Hepatocyte (in vitro differentiated cells): ENCODE data around the gene CEP170B. TPM values are rescaled to one million over a fixed set of nuclear protein-coding genes. Genes with fewer than 3 reads are reported as not detected.
"Not testable (repeated sequence)": the region's sequence is repeated elsewhere in the genome, so short reads cannot be mapped to it uniquely, and the experiment has no call there.

Experiments
- DNase-seq: peaks from one replicate; pipeline ENCODE4 v3.0.0-alpha.2; 2016; ENCODE audit warnings: low spot score
- H2AFZ ChIP-seq: fragments of 200-600 bp; sonication (generic); 2 replicates; pipeline ENCODE4 v1.6.0; 2016; ENCODE audit warnings: antibody characterized with exemption, mild to moderate bottlenecking
- H3K27ac ChIP-seq: fragments of 200-600 bp; sonication (generic); 2 replicates; pipeline ENCODE4 v1.5.1; 2016; ENCODE audit warnings: mild to moderate bottlenecking
- H3K27me3 ChIP-seq: fragments of 200-600 bp; sonication (generic); 2 replicates; pipeline ENCODE4 v1.6.1; 2016
- H3K36me3 ChIP-seq: fragments of 200-600 bp; sonication (generic); replicated peaks from 2 replicates; pipeline ENCODE4 v1.5.1; 2016; ENCODE audit warnings: low read depth; ENCODE audit not compliant: insufficient read depth
- H3K4me1 ChIP-seq: fragments of 200-600 bp; sonication (generic); 2 replicates; pipeline ENCODE4 v1.5.1; 2016; ENCODE audit warnings: mild to moderate bottlenecking, moderate library complexity; ENCODE audit not compliant: insufficient read depth
- H3K4me2 ChIP-seq: fragments of 200-600 bp; sonication (generic); 2 replicates; pipeline ENCODE4 v1.6.0; 2016
- H3K4me3 ChIP-seq: fragments of 200-600 bp; sonication (generic); 2 replicates; pipeline ENCODE4 v1.5.1; 2016; ENCODE audit warnings: mild to moderate bottlenecking
- H3K79me2 ChIP-seq: fragments of 200-600 bp; sonication (generic); 2 replicates; pipeline ENCODE4 v1.6.0; 2017; ENCODE audit warnings: mild to moderate bottlenecking
- H3K9me2 ChIP-seq: fragments of 200-600 bp; sonication (generic); replicated peaks from 2 replicates; pipeline ENCODE4 v1.6.0; 2017; ENCODE audit warnings: mild to moderate bottlenecking; ENCODE audit not compliant: insufficient read depth
- H3K9me3 ChIP-seq: fragments of 200-600 bp; sonication (generic); 2 replicates; pipeline ENCODE4 v1.5.1; 2016; ENCODE audit warnings: low read depth, mild to moderate bottlenecking
- H4K20me1 ChIP-seq: fragments of 200-600 bp; sonication (generic); 2 replicates; pipeline ENCODE4 v1.6.0; 2016; ENCODE audit warnings: mild to moderate bottlenecking; ENCODE audit not compliant: insufficient read depth, poor library complexity, severe bottlenecking
- EZH2 ChIP-seq: fragments of 200-600 bp; sonication (generic); IDR thresholded peaks from 2 replicates; pipeline ENCODE4 v1.6.1; 2016; ENCODE audit warnings: antibody characterized with exemption, mild to moderate bottlenecking, borderline replicate concordance
- EZH2phosphoT487 ChIP-seq: fragments of 200-600 bp; sonication (generic); IDR thresholded peaks from one replicate; pipeline ENCODE4 v1.6.1; 2018; ENCODE audit warnings: antibody characterized with exemption, mild to moderate bottlenecking, low read depth, moderate library complexity; ENCODE audit not compliant: unreplicated experiment, severe bottlenecking
- WGBS: methylation state at CpG from one replicate; pipeline ENCODE4 v1.1.6; 2016; ENCODE audit warnings: low lambda C conversion rate; ENCODE audit errors: missing lambda C conversion rate; 5-methylcytosine and 5-hydroxymethylcytosine counted together
- polyA plus RNA-seq: library from polyadenylated mRNA; unstranded; fragments of >200 nt; fragmentation: Nextera tagmentation; extraction: Ambion mirVana; gene quantifications from 2 replicates; pipeline ENCODE4 v1.2.1, GENCODE V29; 2016
- total RNA-seq: library from RNA; depleted of rRNA; stranded (reverse); fragments of >200 nt; gene quantifications from 2 replicates; pipeline ENCODE4 v1.2.3, GENCODE V29; 2014
- TF ChIP-seq, protein P1 (sequence below): fragments of 200-600 bp; sonication (generic); IDR thresholded peaks from 2 replicates; pipeline ENCODE4 v1.5.1; 2016; ENCODE audit warnings: antibody characterized with exemption, mild to moderate bottlenecking; ENCODE audit not compliant: poor library complexity

Gene CEP170B
- total and polyA plus RNA-seq, 2 experiments from 2014 or later, result 7.6 to 20.3 TPM

DNA sequence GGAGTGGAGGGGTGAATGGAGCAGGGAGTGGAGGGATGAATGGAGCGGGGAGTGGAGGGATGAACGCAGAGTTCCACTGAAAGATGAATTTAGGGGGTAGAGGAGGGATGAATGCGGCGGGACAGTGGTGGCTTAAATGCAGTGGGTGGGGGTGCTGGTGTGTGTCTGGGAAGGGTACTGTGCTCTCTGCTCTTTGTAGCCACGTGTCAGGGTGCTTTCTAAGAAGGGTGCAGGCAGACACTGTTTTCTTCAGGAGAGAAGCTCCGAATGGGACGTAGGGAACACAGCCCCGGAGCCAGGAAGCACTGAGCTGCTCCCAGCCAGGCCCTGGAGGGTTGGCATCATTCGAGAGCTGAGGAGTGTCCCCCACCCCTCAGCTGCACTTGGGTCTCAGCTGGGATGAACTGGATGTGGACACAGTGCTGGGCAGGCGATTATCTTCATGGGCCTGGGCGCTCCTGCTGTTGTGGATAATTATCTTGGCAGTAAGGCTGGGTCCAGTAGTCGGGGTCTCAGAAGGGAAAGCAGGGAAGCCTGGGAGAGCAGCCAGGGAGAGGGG is 9.5 kb upstream of the CEP170B start:
- Histone ChIP-seq H3K9me2 (no peaks in the 10 kb centered on the region), H3K27ac (no peak overlapping the region), H3K27me3 (no peaks in the 10 kb centered on the region), H3K4me2 (no peak overlapping the region), H3K79me2 (no peaks in the 10 kb centered on the region), H3K4me3 (no peak overlapping the region), H3K4me1 (no peaks in the 10 kb centered on the region), H3K36me3 (no peaks in the 10 kb centered on the region), H2AFZ (no peak overlapping the region), H3K9me3 (no peaks in the 10 kb centered on the region), H4K20me1 (no peaks in the 10 kb centered on the region)
- 81% methylated on average over 10 of the region's 12 CpGs for WGBS
- TF ChIP-seq EZH2 (no peak), EZH2phosphoT487 (no peak)
- TF ChIP-seq, protein P1, sequence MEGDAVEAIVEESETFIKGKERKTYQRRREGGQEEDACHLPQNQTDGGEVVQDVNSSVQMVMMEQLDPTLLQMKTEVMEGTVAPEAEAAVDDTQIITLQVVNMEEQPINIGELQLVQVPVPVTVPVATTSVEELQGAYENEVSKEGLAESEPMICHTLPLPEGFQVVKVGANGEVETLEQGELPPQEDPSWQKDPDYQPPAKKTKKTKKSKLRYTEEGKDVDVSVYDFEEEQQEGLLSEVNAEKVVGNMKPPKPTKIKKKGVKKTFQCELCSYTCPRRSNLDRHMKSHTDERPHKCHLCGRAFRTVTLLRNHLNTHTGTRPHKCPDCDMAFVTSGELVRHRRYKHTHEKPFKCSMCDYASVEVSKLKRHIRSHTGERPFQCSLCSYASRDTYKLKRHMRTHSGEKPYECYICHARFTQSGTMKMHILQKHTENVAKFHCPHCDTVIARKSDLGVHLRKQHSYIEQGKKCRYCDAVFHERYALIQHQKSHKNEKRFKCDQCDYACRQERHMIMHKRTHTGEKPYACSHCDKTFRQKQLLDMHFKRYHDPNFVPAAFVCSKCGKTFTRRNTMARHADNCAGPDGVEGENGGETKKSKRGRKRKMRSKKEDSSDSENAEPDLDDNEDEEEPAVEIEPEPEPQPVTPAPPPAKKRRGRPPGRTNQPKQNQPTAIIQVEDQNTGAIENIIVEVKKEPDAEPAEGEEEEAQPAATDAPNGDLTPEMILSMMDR, result no peak
- DNase-seq, result no peak

DNA sequence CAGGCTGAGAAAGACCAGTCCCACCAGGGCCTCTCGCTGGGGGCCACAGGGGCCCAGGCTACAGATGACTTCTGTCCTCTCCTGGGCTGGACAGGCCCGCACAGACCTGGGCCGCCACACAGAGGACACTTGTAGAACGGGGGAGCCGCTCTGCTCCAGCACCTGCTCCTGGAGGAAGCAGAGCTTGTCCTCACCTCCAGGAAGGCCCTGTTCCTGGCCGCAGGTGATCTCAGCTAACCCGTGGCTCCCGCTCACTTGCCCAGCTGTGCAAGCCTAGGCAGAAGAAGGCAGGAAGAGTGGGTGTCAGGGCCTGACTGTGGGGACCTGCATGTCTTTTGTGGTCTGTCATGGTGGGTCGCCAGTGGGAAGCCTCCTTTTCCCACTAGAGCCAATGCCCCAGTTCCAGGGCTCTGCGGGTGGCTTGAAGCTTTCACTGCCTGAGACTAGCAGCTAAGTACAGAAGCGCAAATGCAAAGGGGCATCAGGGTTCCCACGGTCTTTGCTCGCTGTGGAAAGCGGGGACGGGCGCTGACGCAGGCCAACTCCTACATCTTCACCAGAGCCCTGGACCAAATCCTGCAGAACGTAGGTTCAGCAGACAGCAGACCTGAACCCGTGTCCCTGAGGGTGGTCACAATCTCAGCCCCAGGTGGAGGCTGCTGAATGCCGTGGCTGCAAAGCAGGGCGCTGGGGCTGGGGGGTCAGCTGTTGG is 8.8 kb upstream of the CEP170B start:
- no peaks in the 10 kb centered on the region for H3K9me3 ChIP-seq
- no peak overlapping the region for H3K4me3 ChIP-seq
- no peak overlapping the region for H2AFZ ChIP-seq
- no peaks in the 10 kb centered on the region for H3K27me3 ChIP-seq
- peaks cover 2% of the 10 kb centered on the region for H4K20me1 ChIP-seq
- H3K9me2 ChIP-seq, result no peaks in the 10 kb centered on the region
- no peak for DNase-seq
- H3K36me3 ChIP-seq, result no peaks in the 10 kb centered on the region
- peaks cover 6% of the 10 kb centered on the region for H3K79me2 ChIP-seq
- 84% methylated on average over 19 of the region's 21 CpGs for WGBS
- no peaks in the 10 kb centered on the region for H3K4me1 ChIP-seq
- H3K27ac ChIP-seq, result no peak overlapping the region
- TF ChIP-seq, protein P1, result no peak
- TF ChIP-seq EZH2, result no peak
- TF ChIP-seq EZH2phosphoT487, result no peak
- no peak overlapping the region for H3K4me2 ChIP-seq

DNA sequence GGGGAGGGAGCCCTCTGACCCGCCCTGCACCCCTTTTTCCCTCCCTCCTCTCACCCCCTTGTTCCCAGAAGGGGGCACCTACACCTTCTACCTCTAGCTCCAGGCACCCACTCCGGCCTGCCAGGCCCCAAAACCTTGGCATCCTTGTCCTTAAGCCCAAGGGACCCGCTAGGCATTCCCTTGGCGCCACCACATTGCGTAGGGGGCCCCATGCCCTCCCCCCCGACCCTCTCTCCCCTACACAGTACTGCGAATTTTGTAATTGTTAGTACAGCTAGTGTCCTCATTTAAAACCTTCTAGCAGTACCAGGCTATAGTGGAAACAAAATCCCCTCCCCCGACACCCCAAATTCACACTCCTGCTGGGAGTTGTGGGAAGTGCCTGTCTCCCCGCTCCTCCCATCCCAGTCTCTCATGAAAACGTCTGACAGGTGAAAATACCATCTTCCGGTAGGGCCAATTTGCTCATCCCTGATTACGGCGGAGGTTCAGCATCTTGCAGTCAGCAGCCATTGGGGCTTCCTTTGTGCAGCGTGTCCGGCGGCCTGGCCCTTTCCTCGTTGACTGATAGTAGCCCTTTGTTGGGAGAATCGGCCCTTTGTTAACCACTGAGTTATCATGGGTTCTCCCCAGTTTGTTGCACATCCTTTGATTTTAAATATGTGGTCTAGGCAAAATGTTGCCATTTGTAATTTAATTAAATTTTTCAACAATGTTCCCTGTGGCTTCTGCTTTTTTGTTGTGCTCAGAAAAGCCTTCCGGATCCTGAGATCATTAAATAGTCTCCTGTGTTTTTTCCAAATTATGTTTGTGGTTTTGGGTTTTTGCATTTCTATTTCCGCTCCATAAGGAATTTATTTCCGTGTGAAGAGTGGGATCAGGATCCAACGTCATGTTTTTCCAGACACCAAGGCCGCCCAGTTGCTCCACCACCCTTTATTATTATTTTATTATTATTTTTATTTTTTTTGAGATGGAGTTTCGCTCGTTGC is 7.9 kb upstream of the CEP170B start:
- Histone ChIP-seq H3K4me3 (no peak overlapping the region), H3K4me1 (no peaks in the 10 kb centered on the region), H3K9me2 (no peaks in the 10 kb centered on the region), H3K27ac (no peak overlapping the region), H3K36me3 (no peaks in the 10 kb centered on the region), H3K27me3 (no peaks in the 10 kb centered on the region), H4K20me1 (peaks cover 6% of the 10 kb centered on the region), H3K4me2 (no peak overlapping the region), H3K79me2 (peaks cover 13% of the 10 kb centered on the region), H3K9me3 (no peaks in the 10 kb centered on the region), H2AFZ (no peak overlapping the region)
- WGBS, result 78% methylated on average over 23 of the region's 25 CpGs
- TF ChIP-seq EZH2 (no peak), EZH2phosphoT487 (no peak)
- TF ChIP-seq, protein P1, result no peak
- no peak for DNase-seq

DNA sequence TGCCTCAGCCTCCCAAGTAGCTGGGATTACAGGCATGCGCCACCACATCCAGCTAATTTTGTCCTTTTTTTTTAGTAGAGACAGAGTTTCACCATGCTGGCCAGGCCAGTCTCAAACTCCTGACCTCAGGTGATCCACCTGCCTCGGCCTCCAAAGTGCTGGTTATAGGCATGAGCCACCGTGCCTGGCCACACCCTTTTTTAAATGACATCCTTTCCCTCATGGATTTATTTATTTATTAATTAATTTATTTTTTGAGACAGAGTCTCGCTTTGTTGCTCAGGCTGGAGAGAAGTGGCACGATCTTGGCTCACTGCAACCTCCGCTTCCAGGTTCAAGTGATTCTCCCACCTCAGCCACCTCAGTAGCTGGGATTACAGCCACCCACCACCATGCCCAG is 7.1 kb upstream of the CEP170B start:
- not testable (repeated sequence) for H3K36me3 ChIP-seq, H4K20me1 ChIP-seq, H3K27me3 ChIP-seq, H3K4me3 ChIP-seq, H3K9me2 ChIP-seq, DNase-seq, H3K4me1 ChIP-seq, H2AFZ ChIP-seq, H3K27ac ChIP-seq, H3K9me3 ChIP-seq, H3K4me2 ChIP-seq
- WGBS, result over 99% methylated on average over 6 of the region's 6 CpGs
- peaks cover 21% of the 10 kb centered on the region for H3K79me2 ChIP-seq
